IPS-NIHi7 (cell line): ENCODE data around the gene LLGL1.
A peak's percentile ranks its signal among the peaks of the same experiment; 100 is the strongest.
"Not testable (repeated sequence)": the region's sequence is repeated elsewhere in the genome, so short reads cannot be mapped to it uniquely, and the experiment has no call there.

Experiments used
- DNase-seq: peaks from one replicate; pipeline ENCODE4 v3.0.0; 2012; ENCODE audit warnings: mixed read lengths; ENCODE audit errors: extremely low spot score

LLGL1 gene

DNA sequence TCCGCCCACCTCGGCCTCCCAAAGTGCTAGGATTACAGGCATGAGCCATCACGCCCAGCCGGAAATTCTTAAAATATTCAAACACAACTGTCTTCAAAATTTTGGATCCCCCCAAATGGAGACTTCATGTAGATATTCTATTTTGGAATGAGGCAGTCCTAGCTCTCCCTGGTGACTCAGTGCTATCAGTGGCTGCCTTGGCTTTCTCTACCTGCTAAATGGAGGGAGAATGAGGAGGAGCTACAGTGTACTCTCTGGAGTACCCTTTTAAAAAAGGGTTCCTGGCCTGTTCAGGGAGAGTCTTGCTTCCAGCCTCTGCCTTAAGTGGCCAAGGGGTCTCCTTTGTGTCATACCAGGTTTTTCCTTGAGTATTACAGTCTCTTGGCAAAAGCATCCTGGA is 31.0 kb upstream of the LLGL1 start:
- no peak for DNase-seq

DNA sequence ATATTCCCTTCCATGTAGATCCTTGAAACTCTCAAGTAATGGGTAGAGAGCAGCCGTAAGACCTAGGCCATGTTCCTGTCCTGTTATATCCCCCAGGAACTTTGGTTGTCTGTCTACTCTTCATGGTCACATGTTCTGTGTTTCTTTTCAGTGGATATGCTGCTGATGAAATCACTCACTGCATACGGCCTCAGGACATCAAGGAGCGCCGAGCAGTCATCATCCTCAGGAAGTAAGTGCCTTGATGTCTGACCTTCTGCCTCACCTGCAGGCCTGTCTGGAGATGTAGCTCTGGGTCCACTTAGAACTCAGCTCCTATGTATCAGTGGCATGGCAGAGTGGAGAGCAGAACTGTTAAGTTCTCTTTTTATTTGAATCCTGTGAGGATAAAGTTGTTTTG is 30.6 kb upstream of the LLGL1 start:
- no peak for DNase-seq

DNA sequence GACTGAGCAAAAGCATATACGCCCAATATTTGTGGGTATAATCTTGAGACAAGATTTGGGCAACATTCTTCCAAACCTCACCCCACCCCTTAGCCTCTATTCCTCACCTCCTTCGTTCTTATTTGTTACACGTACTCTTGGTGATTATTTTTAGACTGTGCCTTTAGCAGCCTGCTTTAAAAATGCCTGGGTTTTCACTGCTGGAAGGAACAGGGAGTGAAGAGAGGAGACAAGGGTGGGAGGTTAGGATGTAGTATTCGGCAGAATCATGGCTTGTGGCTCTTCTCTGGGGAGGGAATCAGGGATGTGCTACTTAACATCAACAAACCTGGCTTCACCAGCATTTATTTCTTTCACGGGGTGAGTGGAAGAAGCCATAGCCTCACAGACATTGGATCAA is 30.2 kb upstream of the LLGL1 start:
- DNase-seq, result no peak

DNA sequence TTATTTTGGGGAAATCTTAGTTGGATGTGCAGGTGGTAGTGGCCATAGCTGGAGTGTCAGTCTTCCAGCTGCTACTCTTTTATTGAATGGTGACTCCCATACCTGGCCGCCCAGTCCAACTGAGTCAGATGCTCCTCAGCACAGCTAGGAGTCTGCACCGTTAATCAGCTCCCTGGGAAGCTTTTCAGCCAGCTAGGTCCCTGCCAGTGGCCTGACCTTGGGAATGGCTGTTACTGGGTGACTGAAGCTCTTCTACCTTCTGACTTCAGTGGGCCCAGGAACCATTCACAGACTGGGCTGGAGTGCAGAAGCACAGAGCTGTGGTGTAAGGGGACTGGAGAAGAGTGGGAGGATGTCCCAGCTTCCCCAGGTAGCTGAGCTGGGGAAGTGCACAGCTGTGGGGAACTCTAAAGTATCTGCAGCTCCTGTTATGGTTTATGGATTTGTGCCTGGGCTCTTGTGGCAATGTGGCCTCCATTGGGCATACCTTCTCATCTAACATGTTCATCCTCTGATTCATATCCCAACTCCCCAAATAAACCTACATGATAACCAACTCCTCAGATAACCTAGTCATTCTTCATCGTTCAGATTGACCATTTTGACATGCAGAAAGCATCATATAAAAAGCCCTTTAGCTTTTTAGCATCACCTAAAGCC is 27.8 kb upstream of the LLGL1 start:
- no peak for DNase-seq

DNA sequence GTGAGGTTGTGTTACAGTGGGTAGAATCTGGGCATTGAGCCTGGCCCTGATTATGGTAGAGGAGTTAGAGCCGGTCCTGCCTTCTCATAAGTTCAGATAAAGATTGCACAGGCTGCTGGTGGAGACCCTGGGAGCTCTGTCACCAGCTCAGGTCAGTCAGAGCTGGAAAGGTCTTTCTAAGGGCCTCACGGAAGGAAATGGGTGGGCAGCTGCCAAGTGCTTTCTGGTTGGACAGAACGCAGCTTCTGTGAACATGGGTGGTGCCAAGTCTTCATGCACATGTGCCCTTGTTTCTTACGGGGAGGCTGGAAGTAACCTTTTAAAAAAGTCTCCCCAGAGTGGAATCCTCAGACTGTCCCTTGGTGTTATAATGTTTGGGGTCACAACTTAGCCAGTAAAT is 26.9 kb upstream of the LLGL1 start:
- DNase-seq, result no peak

DNA sequence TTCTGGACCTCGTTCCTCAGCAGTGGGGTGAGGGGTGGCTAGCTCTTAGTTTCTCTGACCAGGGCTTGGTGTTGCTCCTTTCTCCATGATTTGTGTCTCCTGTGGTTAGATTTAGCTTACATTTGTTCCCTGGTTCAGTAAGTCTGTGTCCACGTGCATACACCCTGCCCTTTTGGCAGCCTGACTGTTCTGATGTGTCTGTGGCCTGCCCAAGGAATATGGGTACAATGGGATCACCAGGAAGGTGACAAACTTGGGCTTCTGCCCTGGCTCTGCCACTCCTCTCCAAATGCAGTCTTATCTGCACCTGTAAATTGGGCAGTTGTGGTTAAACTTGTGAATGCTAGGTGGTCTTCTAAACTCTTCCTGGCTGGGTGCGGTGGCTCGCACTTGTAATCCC is 24.3 kb upstream of the LLGL1 start:
- no peak for DNase-seq

DNA sequence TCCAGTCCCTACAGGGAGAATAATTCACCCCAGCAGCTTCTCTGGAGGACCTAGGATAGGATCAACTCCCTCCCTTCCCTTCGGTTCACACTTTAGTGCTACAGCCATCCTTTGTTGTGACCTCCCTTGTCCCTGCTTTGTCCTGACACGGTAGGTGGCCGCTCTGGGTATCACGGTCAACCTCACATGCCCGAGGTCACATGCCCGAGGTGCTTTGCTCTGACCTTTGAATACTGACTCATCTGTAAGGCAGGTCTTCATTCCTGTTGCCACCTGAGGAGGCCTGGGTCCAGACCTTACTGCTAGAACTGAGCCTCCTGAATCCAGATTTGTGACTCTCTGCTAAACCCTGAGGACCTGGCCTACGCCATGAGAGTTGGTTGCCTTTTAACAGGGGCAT is 22.1 kb upstream of the LLGL1 start:
- peak; percentile 68 for DNase-seq

DNA sequence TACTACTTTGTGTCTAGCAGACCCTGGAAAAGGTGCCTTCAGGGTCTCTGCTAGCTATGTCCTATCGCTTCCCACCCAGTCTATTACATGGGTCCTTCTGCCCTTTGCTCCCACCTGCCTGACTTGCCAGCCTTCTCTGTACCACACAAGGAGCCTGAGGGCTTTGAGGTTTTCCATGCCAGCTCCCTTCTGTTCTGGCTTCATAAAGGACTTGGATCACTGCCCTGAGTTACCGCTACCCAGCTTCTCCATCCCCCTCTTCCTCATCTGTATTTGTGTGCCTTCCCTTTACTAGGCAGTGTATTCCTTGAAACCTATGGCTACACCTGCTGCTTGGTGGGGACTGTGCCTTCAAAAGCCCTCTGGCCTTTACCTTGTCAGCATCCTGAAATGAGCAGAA is 19.6 kb upstream of the LLGL1 start:
- no peak for DNase-seq

DNA sequence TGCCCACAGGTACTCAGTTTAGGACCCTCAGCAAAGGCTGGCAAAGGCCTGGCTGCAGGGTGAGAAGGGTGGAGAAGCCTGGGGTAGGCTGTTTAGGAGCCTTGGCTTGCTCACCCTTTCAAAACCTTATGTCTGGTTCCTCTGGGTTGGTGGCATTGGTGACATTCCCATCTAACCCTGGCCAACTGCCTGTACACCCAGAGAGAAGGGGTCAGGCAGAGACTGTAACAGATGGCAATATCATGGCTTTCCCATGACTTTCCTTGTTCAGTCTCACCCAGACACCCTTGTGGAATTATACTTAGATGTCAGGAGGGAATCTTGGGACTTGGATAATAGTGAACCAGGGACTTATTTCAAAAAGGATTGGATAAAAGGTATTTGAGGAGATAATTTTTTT is 18.5 kb upstream of the LLGL1 start:
- no peak for DNase-seq

DNA sequence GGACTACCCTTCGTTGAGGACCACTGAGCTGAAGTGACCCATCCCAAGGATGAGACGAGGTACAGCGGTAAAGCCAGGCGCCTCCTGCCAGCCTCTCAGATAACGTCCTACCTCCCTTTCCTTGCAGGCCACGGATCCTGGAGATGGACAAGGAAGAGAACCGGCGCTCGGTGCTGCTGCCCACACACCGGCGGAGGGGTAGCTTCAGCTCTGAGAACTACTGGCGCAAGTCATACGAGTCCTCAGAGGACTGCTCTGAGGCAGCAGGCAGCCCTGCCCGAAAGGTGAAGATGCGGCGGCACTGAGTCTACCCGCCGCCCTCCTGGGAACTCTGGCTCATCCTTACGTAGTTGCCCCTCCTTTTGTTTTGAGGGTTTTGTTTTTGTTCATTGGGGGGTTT is 17.3 kb upstream of the LLGL1 start:
- DNase-seq, result no peak

DNA sequence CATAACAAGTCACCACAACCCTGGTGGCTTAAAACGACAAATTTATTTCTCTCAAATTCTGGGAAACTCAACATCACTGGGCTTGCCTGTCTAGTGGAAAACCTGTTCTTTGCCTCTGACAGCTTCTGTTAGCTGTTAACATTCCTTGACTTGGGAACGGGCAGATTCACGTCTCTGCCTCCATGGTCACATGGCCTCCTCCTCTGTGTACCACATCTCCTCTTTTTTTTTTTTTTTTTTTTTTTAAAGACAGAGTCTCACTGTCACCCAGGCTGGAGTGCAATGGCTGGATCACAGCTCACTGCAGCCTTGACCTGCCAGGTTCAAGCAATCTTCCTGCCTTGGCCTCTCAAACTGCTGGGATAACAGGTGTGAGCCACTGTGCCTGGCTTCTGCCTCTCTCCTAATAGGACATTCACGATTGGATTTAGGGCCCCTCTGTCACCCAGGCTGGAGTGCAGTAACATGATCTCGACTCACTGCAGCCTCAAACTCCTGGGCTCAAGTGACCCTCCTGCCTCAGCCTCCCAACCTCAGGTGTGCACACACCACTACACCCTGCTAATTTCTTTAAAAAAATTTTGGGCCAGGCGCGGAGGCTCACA is 11.7 kb upstream of the LLGL1 start:
- no peak for DNase-seq

DNA sequence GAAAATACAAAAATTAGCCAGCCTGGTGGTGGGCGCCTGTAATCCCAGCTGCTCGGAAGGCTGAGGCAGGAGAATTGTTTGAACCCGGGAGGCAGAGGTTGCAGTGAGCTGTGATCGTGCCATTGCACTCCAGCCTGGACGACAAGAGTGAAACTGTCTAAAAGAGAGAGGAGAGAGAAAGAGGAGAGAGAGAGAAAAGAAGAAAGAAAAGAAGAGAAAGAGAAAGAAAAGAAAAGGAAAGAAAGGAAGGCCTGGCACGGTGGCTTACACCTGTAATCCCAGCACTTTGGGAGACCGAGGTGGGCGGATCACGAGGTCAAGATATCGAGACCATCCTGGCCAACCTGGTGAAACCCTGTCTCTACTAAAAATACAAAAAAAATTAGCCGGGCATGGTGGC is 8.5 kb upstream of the LLGL1 start:
- DNase-seq, result not testable (repeated sequence)

DNA sequence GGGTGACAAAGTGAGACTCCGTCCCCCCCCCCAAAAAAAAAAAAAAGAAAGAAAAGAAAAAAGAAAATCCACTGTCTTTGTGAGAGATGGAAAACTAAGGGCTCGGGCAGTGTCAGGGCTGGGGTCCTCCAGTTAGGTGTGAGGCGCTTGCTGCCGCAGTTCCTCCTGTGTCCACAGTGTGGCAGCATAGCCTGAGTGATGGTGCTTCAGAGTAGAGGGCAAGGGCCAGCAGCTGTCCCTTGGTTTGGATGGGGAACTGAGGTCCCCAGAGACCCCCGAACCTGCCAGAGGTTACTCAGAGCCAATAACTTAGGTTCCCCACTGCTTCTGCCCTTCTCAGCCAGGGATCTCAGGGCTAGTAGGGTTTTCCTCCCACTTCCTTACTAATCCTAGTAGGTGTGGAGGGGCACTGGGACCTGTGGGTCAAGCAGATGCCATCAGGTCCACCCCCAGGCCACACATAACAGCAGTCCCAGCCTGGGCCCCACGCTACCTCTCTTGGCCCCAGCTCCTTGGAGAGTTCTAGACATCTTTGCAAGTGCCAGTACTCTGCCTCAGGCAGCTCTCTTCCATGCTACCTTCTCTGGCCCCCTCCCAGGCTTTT is 7.9 kb upstream of the LLGL1 start:
- DNase-seq, result peak; percentile 95

DNA sequence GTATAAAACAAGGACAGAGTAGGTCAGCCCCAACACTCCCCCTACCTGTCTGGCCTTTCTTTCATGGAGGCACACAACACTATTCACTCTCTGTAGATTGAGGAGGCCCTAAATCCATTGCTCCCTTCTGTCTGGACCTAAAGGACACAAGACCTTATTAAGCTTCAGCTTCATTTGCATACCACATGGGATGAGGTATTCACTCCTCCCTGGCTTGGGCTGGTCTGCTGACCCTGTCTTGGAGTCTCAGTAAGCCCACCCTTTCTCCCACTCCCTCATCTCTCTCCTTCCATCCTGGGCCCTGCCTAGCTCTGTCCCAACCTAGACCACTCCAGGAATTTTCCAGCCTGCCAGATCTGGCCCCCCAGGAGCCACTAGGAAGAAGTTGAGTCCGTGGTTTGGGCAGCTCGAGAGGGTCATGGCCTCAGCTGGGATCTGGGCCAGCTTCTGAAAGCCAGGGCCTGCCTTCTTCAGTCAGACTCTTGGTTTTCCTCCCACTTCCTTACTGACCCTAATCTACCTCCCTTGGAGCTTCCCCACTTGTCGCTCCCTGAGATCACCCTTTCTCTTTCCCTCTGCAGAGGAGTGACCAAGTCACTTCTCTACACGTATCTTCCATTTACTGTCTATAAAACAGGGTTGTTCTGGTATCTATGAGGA is 6.5 kb upstream of the LLGL1 start:
- no peak for DNase-seq

DNA sequence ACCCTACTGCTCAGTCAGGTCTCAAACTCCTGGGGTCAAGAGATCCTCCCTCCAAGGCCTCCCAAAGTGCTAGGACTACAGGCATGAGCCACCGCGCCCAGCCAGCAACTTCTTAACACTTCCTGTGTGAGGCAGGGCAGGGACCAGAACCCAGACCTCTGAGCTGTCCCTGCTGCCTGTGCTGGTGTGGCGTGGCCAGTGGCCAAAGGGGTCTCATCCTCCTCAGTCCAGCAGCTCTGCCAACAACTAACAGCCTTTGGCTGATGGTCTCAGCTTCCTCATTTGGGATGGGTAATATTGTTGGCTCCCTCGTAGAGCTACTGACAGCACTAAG is 1.4 kb upstream of the LLGL1 start:
- no peak for DNase-seq

DNA sequence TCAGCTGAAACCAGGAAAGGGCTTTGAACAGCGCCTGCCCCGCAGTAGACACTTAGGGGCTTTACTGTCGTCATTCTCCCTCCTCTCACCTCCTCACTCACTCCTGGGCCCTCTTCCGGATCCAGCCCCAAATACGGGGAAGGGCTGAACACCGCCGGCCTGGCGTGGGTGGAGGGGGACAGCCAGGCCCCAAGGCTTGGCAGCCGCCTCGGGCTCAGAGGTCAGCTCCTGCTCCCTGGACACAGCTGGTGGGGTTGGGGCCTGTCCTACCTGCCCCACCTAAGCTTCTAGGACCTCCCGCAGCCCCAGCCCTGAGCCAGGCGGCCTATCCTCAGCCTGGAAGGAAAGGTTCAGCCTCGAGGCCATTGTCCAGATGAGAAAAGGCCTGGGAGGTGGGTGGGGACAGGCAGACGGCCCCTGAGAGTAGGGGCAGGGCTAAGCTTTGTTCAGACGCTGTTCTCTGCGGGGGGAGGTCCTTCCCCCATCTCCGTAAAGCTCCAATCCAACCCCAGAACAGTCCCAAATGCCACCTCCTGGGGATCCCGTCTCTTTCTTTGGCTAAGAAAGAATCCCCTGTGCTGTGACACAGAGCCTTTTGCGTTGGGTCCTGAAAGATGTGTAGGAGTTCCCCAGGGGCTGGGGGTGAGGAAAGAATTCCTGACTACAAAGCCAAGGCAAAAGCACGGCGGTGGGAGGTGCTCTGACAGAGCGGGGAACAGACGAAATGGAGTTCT is 881 bp upstream of the LLGL1 start:
- peak; percentile 83 for DNase-seq

DNA sequence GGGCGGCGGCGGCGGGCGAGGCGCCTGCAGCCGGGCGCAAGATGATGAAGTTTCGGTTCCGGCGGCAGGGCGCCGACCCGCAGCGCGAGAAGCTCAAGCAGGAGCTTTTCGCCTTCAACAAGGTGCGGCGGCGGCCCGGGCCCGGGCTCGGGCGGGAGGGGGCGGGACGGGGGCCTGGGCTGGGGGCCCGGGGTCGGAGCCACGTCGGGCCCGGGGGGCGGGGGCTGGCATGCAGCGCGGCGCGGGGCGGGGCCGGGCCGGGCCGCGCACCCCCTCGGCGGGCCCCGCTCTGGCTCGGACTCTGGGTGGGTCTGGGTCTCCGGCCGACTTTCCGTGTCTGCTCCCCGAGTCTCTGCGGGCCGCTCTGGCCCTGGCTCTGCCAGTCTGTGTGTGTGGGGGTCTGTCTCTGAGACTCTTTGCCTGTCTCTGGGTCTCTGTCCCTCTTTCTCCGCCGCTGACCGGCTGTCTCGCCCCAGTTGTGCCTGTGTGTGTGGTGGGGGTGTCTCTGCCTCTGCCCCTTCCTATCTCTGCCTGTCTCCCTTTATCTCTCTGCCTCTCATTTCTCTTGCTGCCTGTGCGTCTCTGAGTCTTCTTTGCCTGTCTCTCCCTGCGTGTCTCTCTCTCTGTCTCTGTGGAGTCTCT is 328 bp downstream of the LLGL1 start:
- DNase-seq, result no peak

DNA sequence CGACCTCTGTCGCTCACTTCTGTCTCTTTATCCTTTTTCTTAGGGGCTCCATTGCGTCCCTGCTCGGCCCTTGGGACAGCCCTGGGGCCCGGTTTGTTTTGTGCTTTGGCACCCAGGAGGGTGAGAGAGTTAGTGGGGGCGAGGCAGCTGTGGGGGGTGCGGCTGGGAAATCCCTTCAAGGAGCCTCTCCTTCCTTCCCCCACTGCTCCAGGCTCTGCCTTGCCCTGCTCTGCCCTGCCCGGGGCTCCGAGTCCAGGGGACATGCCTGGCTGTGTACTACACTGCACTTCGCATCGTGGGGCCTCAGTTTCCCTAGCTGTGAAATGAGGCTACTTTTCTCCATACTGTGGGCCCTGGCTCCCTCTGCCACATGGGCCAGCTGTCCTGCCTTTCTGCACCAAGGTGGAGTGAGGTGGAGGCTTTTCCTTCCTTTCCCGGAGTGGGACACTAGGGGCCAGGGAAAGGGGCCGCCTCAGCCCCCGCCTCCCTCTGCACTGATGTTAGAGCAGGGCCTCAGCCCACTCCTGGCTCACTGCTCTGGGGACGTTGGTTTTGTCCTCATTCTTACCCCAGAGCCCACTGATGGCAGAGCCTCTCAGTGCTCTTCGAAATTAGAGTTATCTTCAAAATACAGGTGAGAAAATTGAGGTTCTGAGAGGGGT is 980 bp downstream of the LLGL1 start:
- no peak for DNase-seq

DNA sequence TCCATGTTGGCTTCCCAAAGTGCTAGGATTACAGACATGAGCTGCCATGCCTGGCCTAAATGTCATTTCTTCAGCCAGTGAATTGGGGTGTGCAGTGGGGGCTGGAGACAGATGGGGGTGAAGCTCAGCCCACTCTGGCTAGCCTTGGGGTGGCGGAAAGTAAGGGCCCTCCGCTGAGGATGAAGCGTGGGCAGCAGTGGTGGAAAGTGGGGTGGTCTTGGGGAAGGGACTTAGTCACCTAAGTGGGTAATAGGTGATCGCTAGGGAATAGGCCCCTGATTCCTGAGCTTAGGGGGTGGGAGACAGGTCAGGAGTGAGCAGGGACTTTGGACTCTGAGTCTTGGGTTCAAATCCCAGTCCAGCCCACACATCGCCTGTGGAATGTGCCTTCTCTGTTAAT is 2.2 kb downstream of the LLGL1 start:
- DNase-seq, result no peak

DNA sequence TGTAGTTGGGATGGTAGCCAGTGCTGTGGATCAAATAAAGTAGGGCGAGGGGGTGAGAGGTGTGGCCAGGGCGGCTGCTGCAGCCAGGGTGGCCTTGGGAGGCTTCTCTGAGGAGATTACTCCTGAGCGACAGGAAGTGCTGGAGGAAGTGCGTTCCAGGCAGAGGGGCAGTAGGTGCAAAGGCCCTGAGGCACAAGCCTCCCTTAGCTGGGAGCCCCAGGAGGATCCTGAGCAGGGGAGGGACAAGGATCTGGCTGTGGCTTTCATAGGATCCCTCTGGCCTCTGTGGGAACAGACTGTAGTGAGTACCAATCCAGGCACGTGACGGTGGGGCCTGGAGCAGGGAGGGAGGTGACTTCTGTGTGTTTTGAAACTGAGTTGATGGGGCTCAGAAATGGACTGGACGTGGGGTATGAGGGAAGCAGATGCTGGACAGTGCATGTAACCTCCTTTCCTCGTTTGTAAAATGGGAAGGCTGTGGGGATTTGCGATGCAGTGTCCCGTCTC is 2.8 kb downstream of the LLGL1 start:
- no peak for DNase-seq

DNA sequence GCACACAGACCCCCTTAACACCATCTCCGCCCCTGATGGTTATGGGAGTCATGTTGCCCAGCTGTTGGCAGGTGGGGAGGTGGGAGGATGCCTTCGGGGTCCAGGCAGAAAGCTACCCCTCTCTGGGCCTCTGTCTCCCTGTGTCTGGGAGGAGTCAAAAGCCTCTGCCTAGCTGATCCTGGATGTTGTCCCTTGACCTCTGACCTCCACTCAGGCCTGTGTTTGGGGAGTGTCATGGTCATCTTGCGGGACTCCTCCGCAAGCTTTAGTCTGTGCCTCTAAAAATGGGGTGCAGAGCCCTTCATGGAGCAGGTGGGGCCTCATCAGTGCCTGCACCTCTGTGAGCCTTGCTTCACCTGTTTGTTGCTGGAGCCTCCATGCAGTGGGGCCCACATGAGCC is 3.8 kb downstream of the LLGL1 start:
- DNase-seq, result no peak
